ENCODE measurements around the gene MBD3L1.

MBD3L1 gene
- total RNA-seq, result 0 to 0.06 reads per million in 2 experiments

- DNase-seq (ENCODE audit: low read depth), result peak; percentile 99
Measured at GRCh38 chr19:8832132-8833021, at the start of gene MBD3L1, which contains the start of gene ZNF558. Gene MBD3L1, plus strand, starts transcription at chr19:8832377. Its CDS starts 10,302 bp downstream, at chr19:8842679. Gene ZNF558, minus strand, starts transcription at chr19:8832304. Its CDS starts 9,645 bp downstream, at chr19:8822659.

DNA sequence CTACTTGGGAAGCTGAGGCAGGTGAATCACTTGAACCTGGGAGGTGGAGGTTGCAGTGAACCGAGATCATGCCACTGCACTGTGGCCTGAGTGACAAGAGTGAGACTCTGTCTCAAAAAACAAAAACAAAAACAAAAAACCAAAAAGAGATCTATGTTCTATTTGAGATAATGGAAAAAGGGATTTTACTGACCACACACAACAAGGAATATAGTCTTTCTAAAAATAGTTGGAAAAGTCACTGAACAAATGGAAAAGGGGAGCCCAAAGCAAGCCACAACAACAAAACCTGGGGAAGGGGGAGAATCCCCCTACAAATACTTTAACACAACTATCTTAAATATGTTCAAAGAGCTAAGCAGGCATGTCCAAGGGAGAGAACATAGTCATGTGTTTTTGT lies 37.4 kb upstream of the MBD3L1 start:
- no peak for DNase-seq (ENCODE audit: low read depth)

DNA sequence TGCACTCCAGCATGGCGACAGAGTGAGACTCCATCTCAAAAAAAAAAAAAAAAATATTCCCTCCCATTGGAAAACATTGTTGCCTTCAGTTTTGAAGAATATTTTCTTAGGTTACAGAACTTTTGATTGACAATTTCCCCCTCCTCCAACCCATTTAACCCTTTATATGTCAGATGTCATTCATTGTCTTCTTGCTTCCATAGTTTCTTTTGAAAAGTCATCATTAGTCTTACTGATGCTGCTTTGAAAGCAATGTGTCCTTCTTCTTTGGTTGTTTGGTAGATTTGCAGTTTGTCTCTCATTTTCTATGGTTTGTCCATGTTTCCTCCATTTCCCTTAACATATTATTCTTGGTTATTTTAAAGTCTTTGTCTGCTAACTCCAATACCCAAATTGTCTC lies 25.5 kb upstream of the MBD3L1 start:
- no peak for DNase-seq (ENCODE audit: low read depth)

DNA sequence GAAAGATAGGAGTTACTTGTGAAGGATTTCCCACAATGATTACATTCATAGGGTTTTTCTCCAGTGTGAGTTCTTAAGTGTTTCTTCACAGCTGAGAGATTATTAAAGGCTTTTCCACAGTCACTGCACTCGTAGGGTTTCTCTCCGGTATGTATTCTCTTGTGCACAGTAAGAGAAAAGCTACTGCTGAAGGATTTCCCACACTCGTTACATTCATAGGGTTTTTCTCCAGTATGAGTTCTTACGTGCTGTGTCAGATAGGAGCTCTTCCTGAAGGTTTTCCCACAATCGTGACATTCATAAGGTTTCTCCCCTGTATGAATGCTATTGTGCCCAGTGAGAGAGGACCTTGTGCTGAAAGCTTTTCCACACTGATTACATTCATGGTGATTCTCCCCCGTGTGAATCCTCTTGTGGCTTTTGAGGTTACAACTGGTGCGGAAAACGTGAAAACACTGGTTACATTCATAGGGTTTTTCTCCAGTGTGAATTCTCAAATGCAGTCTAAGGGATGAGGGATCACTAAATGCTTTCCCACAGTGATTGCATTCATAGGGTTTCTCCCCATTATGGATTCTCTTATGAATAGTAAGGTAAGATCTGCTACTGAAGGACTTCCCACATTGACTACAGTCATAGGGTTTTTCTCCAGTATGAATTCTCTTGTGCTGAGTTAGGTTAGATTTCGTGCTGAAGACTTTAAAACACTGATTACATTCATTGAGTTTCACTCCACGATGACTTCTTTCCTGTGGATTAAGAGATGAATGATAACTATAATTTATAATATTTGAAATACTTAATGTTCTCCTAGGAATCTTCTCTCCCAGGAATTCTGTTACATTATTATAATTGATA lies 20.6 kb upstream of the MBD3L1 start:
- DNase-seq (ENCODE audit: low read depth), result no peak

GRCh38 chr19:8814176-8814575 lies 18.0 kb upstream of the MBD3L1 start:
- no peak for DNase-seq (ENCODE audit: low read depth)

GRCh38 chr19:8815780-8816179 lies 16.4 kb upstream of the MBD3L1 start:
- no peak for DNase-seq (ENCODE audit: low read depth)

DNA sequence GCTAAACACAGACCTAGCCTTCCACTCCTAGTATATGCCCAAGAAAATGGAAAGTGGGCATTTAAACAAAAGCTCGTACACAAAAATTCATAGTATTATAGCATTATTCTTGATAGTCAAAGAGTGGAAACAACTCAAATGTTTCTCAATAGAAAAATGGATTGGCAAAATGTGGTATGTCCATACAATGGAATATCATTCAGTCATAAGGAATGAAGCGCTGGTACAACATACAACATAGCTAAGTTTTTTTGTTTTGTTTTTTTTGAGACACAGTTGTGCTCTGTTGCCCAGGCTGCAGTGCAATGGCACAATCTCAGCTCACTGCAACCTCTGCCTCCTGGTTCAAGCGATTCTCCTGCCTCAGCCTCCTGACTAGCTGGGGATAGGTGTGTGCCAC lies 11.9 kb upstream of the MBD3L1 start:
- no peak for DNase-seq (ENCODE audit: low read depth)

DNA sequence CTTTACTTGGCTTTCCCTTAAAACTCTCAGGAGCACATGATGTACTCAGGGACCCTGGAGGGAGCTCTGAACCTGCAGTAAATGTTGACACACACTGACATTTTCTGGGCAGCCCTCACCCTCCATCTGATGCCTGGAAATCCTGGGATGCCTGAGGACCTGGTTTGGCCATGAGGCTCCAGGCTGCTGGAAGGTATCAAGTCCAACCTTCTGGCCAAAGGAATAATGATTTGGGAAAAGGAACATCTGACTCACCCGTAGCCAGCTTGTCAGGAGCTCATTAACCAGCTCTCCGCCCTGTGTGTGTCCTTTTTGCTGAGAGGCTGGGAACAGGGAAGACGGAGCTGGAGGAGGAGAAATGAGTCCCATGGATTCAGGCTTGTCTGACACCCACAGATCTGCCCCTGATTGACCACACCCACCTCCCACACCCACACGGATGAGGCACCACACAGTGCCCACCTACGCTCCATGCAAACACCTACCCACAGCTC lies 10.4 kb upstream of the MBD3L1 start:
- DNase-seq (ENCODE audit: low read depth), result no peak

- no peak for DNase-seq (ENCODE audit: low read depth)
Measured at GRCh38 chr19:8826371-8826770, 5.8 kb upstream of the MBD3L1 start.

DNA sequence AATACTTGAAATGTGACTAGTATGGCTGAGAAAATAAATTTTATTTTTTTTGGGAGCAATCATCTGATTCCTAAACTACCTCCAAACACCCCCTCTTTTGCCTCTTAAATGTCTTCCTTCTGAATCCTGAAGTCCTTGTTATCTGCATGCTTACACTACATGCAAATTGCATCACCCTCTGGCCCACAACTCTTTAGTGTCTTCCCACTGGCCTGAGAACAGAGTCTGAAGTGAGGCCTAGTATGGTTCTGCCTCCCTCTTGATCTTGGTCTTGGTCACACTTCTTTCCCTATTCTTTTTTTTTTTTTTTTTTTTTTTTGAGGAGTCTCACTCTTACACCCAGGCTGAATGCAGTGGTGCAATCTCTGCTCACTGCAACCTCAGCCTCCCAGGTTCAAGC lies 4.9 kb upstream of the MBD3L1 start:
- DNase-seq (ENCODE audit: low read depth), result no peak

GRCh38 chr19:8831373-8831772 lies 804 bp upstream of the MBD3L1 start:
- DNase-seq (ENCODE audit: low read depth), result no peak

GRCh38 chr19:8831832-8832131 lies 395 bp upstream of the MBD3L1 start:
- no peak for DNase-seq (ENCODE audit: low read depth)

- no peak for DNase-seq (ENCODE audit: low read depth)
Measured at GRCh38 chr19:8835446-8835845, 3.3 kb downstream of the MBD3L1 start.

GRCh38 chr19:8835877-8836276 lies 3.7 kb downstream of the MBD3L1 start:
- no peak for DNase-seq (ENCODE audit: low read depth)

DNA sequence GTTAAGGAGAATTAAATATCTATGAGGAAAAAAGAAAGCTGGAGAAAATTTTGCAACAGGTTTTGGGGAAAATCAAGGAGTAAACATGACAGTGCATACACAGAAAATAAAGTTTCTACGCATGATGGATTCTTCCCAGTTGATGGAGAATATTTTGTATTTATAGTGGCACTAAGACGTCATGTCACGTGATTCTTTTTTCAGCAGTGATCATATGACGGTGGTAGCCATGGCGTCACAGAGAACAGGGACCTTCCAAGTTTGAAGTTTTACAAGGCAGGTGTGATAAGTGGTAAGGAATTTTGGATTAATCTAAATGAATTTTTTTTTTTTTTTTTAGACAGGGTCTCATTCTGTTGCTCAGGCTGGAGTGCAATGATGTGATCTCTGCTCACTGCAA lies 8.5 kb downstream of the MBD3L1 start:
- DNase-seq (ENCODE audit: low read depth), result no peak

DNA sequence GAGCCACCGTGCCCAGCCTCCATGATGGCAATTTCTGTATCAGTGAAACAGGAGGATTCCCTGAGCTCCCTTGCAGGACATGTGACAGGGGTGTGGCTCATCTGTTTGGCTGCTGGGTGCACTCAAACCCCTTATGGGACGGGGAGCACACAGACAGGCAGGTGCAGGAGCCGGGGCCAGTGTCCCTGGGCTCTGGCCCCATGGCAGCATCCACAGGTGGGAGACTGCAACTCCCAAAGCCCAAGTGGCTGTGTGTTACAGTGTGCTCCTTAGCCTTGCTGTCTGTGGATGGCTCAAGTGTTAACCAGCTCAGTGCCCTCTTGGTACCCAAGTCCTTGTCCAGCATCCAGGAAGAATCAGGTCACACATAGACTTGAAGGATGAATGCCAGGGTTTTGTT lies 14.6 kb downstream of the MBD3L1 start:
- no peak for DNase-seq (ENCODE audit: low read depth)

DNA sequence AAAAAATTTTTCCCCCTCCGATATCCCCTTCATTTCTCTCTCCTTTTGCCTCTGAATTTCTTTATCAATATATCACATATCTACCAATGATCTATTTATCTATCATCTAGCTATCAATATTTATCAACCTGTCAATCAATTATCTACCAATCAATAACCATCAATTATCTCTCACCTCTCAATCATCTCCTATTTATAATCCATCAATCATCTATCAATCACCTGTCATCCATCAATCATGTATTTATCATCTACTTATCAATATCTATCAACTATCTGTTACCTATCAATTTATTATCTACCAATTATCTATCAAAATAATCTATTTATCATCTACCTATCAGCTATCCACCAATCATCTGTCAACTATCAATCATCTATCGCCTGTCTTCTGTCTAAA lies 17.1 kb downstream of the MBD3L1 start:
- DNase-seq (ENCODE audit: low read depth), result no peak

GRCh38 chr19:8850488-8850887 lies 18.3 kb downstream of the MBD3L1 start:
- DNase-seq (ENCODE audit: low read depth), result no peak

DNA sequence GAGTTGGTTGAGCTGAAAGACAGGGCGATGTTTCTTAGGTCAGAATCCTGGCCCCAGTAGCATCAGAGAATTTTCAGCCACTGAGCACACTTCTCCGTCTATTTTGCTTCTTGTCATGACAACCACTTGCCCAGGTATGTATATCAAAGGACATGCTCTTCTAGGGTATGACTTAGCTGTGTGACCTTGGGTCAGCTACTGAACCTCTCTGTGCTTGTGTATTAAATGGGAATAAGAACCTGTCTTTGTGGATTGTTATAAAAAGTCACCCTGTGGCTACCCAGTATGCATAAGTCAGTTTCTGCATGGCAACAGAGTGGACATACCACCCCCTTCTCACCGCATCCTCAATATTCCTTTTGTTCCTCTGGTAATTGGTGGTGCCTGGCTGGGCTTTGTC lies 26.1 kb downstream of the MBD3L1 start:
- DNase-seq (ENCODE audit: low read depth), result no peak

- DNase-seq (ENCODE audit: low read depth), result no peak
Measured at GRCh38 chr19:8866344-8866743, 34.2 kb downstream of the MBD3L1 start.

GRCh38 chr19:8877854-8878705 lies 45.9 kb downstream of the MBD3L1 start:
- no peak for DNase-seq (ENCODE audit: low read depth)

All from T follicular helper cell (primary cell).